WTC11 (cell line): ENCODE data around the gene FHAD1. TPM values are rescaled to one million over a fixed set of nuclear protein-coding genes. Genes with fewer than 3 reads are reported as not detected.

ENCODE experiments used
- ATAC-seq: fragments of 200-7000 bp; cut with Tn5 transposase; 2 replicates; pipeline ENCODE4 v1.10.0; 2021; ENCODE audit warnings: mild to moderate bottlenecking, moderate library complexity
- CTCF ChIA-PET: fragments of 300-600 bp; sonication (Branson Sonifier 250); formaldehyde crosslinking; loops from one replicate; lab custom pipeline; 2021; ENCODE audit warnings: antibody characterized with exemption; lab: Charles Lee
- POLR2A ChIA-PET: fragments of 350-600 bp; sonication (Branson Sonifier 250); formaldehyde crosslinking; loops from one replicate; lab custom pipeline; 2021; ENCODE audit warnings: antibody characterized with exemption; lab: Charles Lee
- DNase-seq: peaks from one replicate; pipeline ENCODE4 v3.0.0; 2021; ENCODE audit warnings: low spot score
- H3K27ac Mint-ChIP-seq: 2 replicates; pipeline ENCODE4 v1.8.0; 2021; ENCODE audit warnings: mixed read lengths
- H3K27me3 Mint-ChIP-seq: 2 replicates; pipeline ENCODE4 v1.8.0; 2021; ENCODE audit warnings: low read depth, mild to moderate bottlenecking, moderate library complexity, mixed read lengths
- H3K36me3 Mint-ChIP-seq: 2 replicates; pipeline ENCODE4 v1.8.0; 2021; ENCODE audit warnings: mixed read lengths
- H3K4me1 Mint-ChIP-seq: 2 replicates; pipeline ENCODE4 v1.8.0; 2022; ENCODE audit warnings: mixed read lengths
- H3K4me3 Mint-ChIP-seq: 2 replicates; pipeline ENCODE4 v1.8.0; 2021; ENCODE audit warnings: mild to moderate bottlenecking, moderate library complexity, mixed read lengths
- H3K9me3 Mint-ChIP-seq: 2 replicates; pipeline ENCODE4 v1.8.0; 2021; ENCODE audit warnings: mixed read lengths
- CREB1 ChIP-seq: sonication (generic); formaldehyde crosslinking; IDR thresholded peaks from 2 replicates; pipeline ENCODE4 v1.8.0; 2023; ENCODE audit warnings: mild to moderate bottlenecking, missing genetic modification reagents
- ETV6 ChIP-seq: sonication (generic); formaldehyde crosslinking; IDR thresholded peaks from 2 replicates; pipeline ENCODE4 v1.8.1; 2022; ENCODE audit warnings: mild to moderate bottlenecking, missing genetic modification reagents
- FOXP1 ChIP-seq: sonication (generic); formaldehyde crosslinking; IDR thresholded peaks from 2 replicates; pipeline ENCODE4 v1.8.0; 2022; ENCODE audit warnings: missing genetic modification reagents, mild to moderate bottlenecking, moderate library complexity, borderline replicate concordance
- GRHL2 ChIP-seq: fragments of 250-450 bp; sonication (Bioruptor Pico); IDR thresholded peaks from 2 replicates; pipeline ENCODE4 v1.8.0; 2022; ENCODE audit warnings: mild to moderate bottlenecking, moderate library complexity; ENCODE audit not compliant: insufficient replicate concordance, severe bottlenecking
- IRF2 ChIP-seq: sonication (generic); formaldehyde crosslinking; IDR thresholded peaks from 2 replicates; pipeline ENCODE4 v1.8.0; 2022; ENCODE audit warnings: low read depth, missing genetic modification reagents, borderline replicate concordance
- KAT7 ChIP-seq: sonication (generic); formaldehyde crosslinking; IDR thresholded peaks from 2 replicates; pipeline ENCODE4 v1.8.1; 2023; ENCODE audit warnings: missing genetic modification reagents, mild to moderate bottlenecking, borderline replicate concordance
- NR1H2 ChIP-seq: sonication (generic); formaldehyde crosslinking; IDR thresholded peaks from 2 replicates; pipeline ENCODE4 v1.9.0; 2021; ENCODE audit warnings: mild to moderate bottlenecking, moderate library complexity, missing genetic modification reagents
- NR2C2 ChIP-seq: sonication (generic); formaldehyde crosslinking; IDR thresholded peaks from 2 replicates; pipeline ENCODE4 v1.8.0; 2022; ENCODE audit warnings: mild to moderate bottlenecking, missing genetic modification reagents
- NR3C1 ChIP-seq: sonication (generic); formaldehyde crosslinking; conservative IDR thresholded peaks from 2 replicates; pipeline ENCODE4 v1.8.1; 2023; ENCODE audit warnings: low read depth, mild to moderate bottlenecking, missing genetic modification reagents
- SMAD4 ChIP-seq: sonication (generic); formaldehyde crosslinking; IDR thresholded peaks from 2 replicates; pipeline ENCODE4 v1.8.0; 2022; ENCODE audit warnings: mild to moderate bottlenecking, missing genetic modification reagents
- SP1 ChIP-seq: sonication (generic); formaldehyde crosslinking; conservative IDR thresholded peaks from 2 replicates; pipeline ENCODE4 v1.8.1; 2022; ENCODE audit warnings: missing genetic modification reagents
- TCF7 ChIP-seq: sonication (generic); formaldehyde crosslinking; IDR thresholded peaks from 2 replicates; pipeline ENCODE4 v1.8.0; 2022; ENCODE audit warnings: mild to moderate bottlenecking, low read depth, missing genetic modification reagents, moderate library complexity
- ZNF121 ChIP-seq: sonication (generic); formaldehyde crosslinking; IDR thresholded peaks from 2 replicates; pipeline ENCODE4 v1.8.0; 2023; ENCODE audit warnings: missing genetic modification reagents
- ZNF219 ChIP-seq: sonication (generic); formaldehyde crosslinking; IDR thresholded peaks from 2 replicates; pipeline ENCODE4 v1.8.0; 2023; ENCODE audit warnings: missing genetic modification reagents, mild to moderate bottlenecking, borderline replicate concordance
- ZNF416 ChIP-seq: fragments of 250-450 bp; sonication (Bioruptor Pico); IDR thresholded peaks from 2 replicates; pipeline ENCODE4 v1.9.0; 2021; ENCODE audit warnings: mild to moderate bottlenecking, inconsistent platforms
- ZNF671 ChIP-seq: fragments of 250-450 bp; sonication (Bioruptor Pico); IDR thresholded peaks from 2 replicates; pipeline ENCODE4 v1.8.0; 2021; ENCODE audit warnings: mild to moderate bottlenecking
- total RNA-seq: library from RNA; stranded (reverse); gene quantifications from 3 replicates; pipeline ENCODE4 v1.2.3, GENCODE V29; 2021
- TF ChIP-seq, protein P1 (sequence below): sonication (generic); formaldehyde crosslinking; IDR thresholded peaks from 2 replicates; pipeline ENCODE4 v1.8.1; 2023; ENCODE audit warnings: mild to moderate bottlenecking, missing genetic modification reagents
- TF ChIP-seq, protein P2 (sequence below): fragments of 250-450 bp; sonication (Bioruptor Pico); IDR thresholded peaks from 2 replicates; pipeline ENCODE4 v1.9.0; 2021; ENCODE audit warnings: mild to moderate bottlenecking
- TF ChIP-seq, protein P3 (sequence below): sonication (generic); formaldehyde crosslinking; conservative IDR thresholded peaks from 2 replicates; pipeline ENCODE4 v1.8.1; 2022; ENCODE audit warnings: mild to moderate bottlenecking, missing genetic modification reagents
- TF ChIP-seq, protein P4 (sequence below): fragments of 250-450 bp; sonication (Bioruptor Pico); IDR thresholded peaks from 2 replicates; pipeline ENCODE4 v1.8.0; 2021; ENCODE audit warnings: mild to moderate bottlenecking
- TF ChIP-seq, protein P5 (sequence below): sonication (generic); formaldehyde crosslinking; IDR thresholded peaks from 2 replicates; pipeline ENCODE4 v1.8.1; 2022; ENCODE audit warnings: low read depth, missing genetic modification reagents, borderline replicate concordance
- TF ChIP-seq, protein P6 (sequence below): sonication (generic); formaldehyde crosslinking; IDR thresholded peaks from 2 replicates; pipeline ENCODE4 v1.8.1; 2023; ENCODE audit warnings: mild to moderate bottlenecking, missing genetic modification reagents

FHAD1 gene
- total RNA-seq, 1 experiment from 2014 or later, result 3.0 TPM

DNA sequence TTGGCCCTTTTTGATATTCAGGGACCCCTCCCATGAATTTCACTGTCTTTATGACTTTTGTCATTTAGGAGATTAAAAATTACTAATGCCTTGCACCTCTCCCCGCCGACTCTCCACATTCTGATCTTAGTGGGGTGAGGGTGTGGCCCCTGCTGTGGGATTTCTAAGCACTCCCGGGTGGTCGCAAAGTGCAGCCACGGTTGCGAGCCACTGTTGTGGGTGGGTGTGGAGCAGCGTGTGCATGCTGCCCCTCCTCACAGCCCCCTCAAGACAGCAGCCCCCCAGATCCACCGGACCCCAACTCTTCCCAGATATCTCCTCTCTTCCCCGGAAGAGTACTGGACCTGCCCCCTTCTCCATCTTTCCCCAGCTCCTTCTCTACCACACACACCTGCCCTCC, 96.1 kb downstream of the FHAD1 start (continued):
- TF ChIP-seq NR2C2 (CRISPR knock-in tag) (no peak), CREB1 (no peak), ZNF121 (no peak), GRHL2 (CRISPR knock-in tag) (no peak), KAT7 (no peak), SP1 (CRISPR knock-in tag) (no peak)
- TF ChIP-seq, protein P1, sequence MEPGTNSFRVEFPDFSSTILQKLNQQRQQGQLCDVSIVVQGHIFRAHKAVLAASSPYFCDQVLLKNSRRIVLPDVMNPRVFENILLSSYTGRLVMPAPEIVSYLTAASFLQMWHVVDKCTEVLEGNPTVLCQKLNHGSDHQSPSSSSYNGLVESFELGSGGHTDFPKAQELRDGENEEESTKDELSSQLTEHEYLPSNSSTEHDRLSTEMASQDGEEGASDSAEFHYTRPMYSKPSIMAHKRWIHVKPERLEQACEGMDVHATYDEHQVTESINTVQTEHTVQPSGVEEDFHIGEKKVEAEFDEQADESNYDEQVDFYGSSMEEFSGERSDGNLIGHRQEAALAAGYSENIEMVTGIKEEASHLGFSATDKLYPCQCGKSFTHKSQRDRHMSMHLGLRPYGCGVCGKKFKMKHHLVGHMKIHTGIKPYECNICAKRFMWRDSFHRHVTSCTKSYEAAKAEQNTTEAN (CRISPR knock-in tag), result no peak
- TF ChIP-seq, protein P2, sequence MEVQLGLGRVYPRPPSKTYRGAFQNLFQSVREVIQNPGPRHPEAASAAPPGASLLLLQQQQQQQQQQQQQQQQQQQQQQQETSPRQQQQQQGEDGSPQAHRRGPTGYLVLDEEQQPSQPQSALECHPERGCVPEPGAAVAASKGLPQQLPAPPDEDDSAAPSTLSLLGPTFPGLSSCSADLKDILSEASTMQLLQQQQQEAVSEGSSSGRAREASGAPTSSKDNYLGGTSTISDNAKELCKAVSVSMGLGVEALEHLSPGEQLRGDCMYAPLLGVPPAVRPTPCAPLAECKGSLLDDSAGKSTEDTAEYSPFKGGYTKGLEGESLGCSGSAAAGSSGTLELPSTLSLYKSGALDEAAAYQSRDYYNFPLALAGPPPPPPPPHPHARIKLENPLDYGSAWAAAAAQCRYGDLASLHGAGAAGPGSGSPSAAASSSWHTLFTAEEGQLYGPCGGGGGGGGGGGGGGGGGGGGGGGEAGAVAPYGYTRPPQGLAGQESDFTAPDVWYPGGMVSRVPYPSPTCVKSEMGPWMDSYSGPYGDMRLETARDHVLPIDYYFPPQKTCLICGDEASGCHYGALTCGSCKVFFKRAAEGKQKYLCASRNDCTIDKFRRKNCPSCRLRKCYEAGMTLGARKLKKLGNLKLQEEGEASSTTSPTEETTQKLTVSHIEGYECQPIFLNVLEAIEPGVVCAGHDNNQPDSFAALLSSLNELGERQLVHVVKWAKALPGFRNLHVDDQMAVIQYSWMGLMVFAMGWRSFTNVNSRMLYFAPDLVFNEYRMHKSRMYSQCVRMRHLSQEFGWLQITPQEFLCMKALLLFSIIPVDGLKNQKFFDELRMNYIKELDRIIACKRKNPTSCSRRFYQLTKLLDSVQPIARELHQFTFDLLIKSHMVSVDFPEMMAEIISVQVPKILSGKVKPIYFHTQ (CRISPR knock-in tag), result no peak
- TF ChIP-seq, protein P3, sequence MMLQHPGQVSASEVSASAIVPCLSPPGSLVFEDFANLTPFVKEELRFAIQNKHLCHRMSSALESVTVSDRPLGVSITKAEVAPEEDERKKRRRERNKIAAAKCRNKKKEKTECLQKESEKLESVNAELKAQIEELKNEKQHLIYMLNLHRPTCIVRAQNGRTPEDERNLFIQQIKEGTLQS (CRISPR knock-in tag), result no peak

DNA sequence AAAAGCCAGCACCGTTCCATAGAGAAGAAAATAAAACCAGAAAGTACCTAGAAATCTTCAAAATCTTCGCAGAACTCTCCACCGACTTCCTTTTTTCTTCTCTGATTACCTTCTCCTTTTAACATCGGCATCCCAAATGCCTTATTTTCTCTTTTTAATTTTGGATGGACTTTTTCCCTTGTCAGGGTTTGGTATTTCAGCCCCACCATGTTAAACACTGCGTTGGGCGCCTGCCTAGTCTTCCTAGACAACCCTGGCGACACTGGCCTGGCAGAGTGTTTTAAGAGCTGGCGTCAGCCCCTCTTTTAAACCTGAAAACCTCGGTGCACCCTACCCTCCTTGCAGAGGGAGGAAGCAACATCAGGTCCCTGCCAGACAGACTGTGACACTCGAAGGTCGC, 96.7 kb downstream of the FHAD1 start:
- no peak overlapping the region for H3K4me3 Mint-ChIP-seq
- ChIA-PET CTCF (no interaction called here), POLR2A (no interaction called here)
- no peak overlapping the region for H3K27ac Mint-ChIP-seq
- H3K36me3 Mint-ChIP-seq, result no peaks in the 10 kb centered on the region
- no peak for ATAC-seq
- H3K9me3 Mint-ChIP-seq, result peaks cover 3% of the 10 kb centered on the region; the same call in 1 of the 2 replicates
- peaks cover 5% of the 10 kb centered on the region; the same call in 1 of the 2 replicates for H3K4me1 Mint-ChIP-seq
- TF ChIP-seq, protein P1 (CRISPR knock-in tag), result no peak
- peaks cover 3% of the 10 kb centered on the region; the same call in 1 of the 2 replicates for H3K27me3 Mint-ChIP-seq
- no peak for DNase-seq

DNA sequence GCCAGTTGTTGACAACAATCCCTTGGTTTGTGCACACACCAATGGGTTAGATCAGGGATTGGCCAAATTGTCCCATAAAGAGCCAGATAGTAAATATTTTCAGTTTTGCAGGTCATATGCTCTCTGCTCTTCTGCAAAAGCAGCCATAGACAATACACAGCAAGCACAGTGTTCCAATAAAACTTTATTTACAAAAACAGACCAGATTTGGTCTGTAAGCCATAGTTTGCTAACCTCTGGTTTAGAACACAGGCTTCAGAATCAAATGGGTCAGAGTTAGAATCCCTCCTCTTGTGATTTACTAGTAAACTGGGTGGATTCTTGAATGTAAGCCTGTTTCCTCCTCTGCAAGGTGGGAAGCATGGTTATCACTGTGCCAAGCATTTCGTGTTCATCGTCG, 97.4 kb downstream of the FHAD1 start:
- no peaks in the 10 kb centered on the region for H3K36me3 Mint-ChIP-seq
- POLR2A ChIA-PET, result no interaction called here
- peaks cover 3% of the 10 kb centered on the region; the same call in 1 of the 2 replicates for H3K27me3 Mint-ChIP-seq
- no peak for DNase-seq
- no peak for TF ChIP-seq ZNF219 (CRISPR knock-in tag)
- TF ChIP-seq ETV6 (CRISPR knock-in tag), result no peak
- no peak for TF ChIP-seq GRHL2 (CRISPR knock-in tag)
- no peak for TF ChIP-seq TCF7 (CRISPR knock-in tag)
- TF ChIP-seq, protein P4, sequence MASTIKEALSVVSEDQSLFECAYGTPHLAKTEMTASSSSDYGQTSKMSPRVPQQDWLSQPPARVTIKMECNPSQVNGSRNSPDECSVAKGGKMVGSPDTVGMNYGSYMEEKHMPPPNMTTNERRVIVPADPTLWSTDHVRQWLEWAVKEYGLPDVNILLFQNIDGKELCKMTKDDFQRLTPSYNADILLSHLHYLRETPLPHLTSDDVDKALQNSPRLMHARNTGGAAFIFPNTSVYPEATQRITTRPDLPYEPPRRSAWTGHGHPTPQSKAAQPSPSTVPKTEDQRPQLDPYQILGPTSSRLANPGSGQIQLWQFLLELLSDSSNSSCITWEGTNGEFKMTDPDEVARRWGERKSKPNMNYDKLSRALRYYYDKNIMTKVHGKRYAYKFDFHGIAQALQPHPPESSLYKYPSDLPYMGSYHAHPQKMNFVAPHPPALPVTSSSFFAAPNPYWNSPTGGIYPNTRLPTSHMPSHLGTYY (CRISPR knock-in tag), result no peak
- TF ChIP-seq FOXP1, result no peak
- no peak for TF ChIP-seq SMAD4 (CRISPR knock-in tag)
- TF ChIP-seq, protein P5, sequence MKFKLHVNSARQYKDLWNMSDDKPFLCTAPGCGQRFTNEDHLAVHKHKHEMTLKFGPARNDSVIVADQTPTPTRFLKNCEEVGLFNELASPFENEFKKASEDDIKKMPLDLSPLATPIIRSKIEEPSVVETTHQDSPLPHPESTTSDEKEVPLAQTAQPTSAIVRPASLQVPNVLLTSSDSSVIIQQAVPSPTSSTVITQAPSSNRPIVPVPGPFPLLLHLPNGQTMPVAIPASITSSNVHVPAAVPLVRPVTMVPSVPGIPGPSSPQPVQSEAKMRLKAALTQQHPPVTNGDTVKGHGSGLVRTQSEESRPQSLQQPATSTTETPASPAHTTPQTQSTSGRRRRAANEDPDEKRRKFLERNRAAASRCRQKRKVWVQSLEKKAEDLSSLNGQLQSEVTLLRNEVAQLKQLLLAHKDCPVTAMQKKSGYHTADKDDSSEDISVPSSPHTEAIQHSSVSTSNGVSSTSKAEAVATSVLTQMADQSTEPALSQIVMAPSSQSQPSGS (CRISPR knock-in tag), result no peak
- TF ChIP-seq IRF2 (CRISPR knock-in tag), result no peak
- TF ChIP-seq ZNF416 (CRISPR knock-in tag), result no peak
- no peak for TF ChIP-seq NR1H2 (CRISPR knock-in tag)
- TF ChIP-seq ZNF671, result no peak
- no peak for TF ChIP-seq NR3C1 (CRISPR knock-in tag)
- TF ChIP-seq, protein P6, sequence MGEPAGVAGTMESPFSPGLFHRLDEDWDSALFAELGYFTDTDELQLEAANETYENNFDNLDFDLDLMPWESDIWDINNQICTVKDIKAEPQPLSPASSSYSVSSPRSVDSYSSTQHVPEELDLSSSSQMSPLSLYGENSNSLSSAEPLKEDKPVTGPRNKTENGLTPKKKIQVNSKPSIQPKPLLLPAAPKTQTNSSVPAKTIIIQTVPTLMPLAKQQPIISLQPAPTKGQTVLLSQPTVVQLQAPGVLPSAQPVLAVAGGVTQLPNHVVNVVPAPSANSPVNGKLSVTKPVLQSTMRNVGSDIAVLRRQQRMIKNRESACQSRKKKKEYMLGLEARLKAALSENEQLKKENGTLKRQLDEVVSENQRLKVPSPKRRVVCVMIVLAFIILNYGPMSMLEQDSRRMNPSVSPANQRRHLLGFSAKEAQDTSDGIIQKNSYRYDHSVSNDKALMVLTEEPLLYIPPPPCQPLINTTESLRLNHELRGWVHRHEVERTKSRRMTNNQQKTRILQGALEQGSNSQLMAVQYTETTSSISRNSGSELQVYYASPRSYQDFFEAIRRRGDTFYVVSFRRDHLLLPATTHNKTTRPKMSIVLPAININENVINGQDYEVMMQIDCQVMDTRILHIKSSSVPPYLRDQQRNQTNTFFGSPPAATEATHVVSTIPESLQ (CRISPR knock-in tag), result no peak
- TF ChIP-seq, all 79 proteins: peak for 0
- no peak overlapping the region for H3K4me3 Mint-ChIP-seq
- no peak overlapping the region for H3K27ac Mint-ChIP-seq
- peaks cover 5% of the 10 kb centered on the region; the same call in 1 of the 2 replicates for H3K4me1 Mint-ChIP-seq
- CTCF ChIA-PET, result no interaction called here
- H3K9me3 Mint-ChIP-seq, result peaks cover 3% of the 10 kb centered on the region; the same call in 1 of the 2 replicates
- ATAC-seq, result no peak
